Stimulated activated naive B cell treated with anti-CD40 and anti-IgM and Interleukin-4, amounts not matched to agents 10 μg/mL and 1 μg/mL and 100 μg/mL, for 72 hours (primary cell): ENCODE data around the gene CAMK2G.
A peak's percentile ranks its signal among the peaks of the same experiment; 100 is the strongest.
"Not testable (repeated sequence)": the region's sequence is repeated elsewhere in the genome, so short reads cannot be mapped to it uniquely, and the experiment has no call there.

Source experiments
- ATAC-seq, 2 donors: fragments of 150-1000 bp; cut with Tn5 transposase; replicated peaks; 2 replicates each; pipeline ENCODE4 v1.10.0; 2021; ENCODE audit warnings: moderate library complexity in 1 of 2
- DNase-seq: peaks from one replicate; pipeline ENCODE4 v3.0.0; 2021
- H3K27ac Mint-ChIP-seq: one replicate; pipeline ENCODE4 v1.8.0; 2022; ENCODE audit warnings: mild to moderate bottlenecking, mixed read lengths
- H3K27me3 Mint-ChIP-seq, 2 donors: one replicate each; pipeline ENCODE4 v1.8.0; 2022; ENCODE audit warnings: mixed read lengths in 2 of 2
- H3K36me3 Mint-ChIP-seq, 2 donors: one replicate each; pipeline ENCODE4 v1.8.0; 2022; ENCODE audit warnings: mixed read lengths in 2 of 2, mild to moderate bottlenecking in 1 of 2
- H3K4me1 Mint-ChIP-seq, 2 donors: one replicate each; pipeline ENCODE4 v1.8.0; 2022; ENCODE audit warnings: mixed read lengths in 2 of 2, mild to moderate bottlenecking in 1 of 2
- H3K4me3 Mint-ChIP-seq, 2 donors: one replicate each; pipeline ENCODE4 v1.8.0; 2022; ENCODE audit warnings: mild to moderate bottlenecking in 2 of 2, mixed read lengths in 2 of 2, moderate library complexity in 1 of 2
- H3K9me3 Mint-ChIP-seq, 2 donors: one replicate each; pipeline ENCODE4 v1.8.0; 2022; ENCODE audit warnings: mixed read lengths in 2 of 2, mild to moderate bottlenecking in 1 of 2

Gene CAMK2G

GRCh38 chr10:73838827-73839226 is 35.5 kb downstream of the CAMK2G start:
- Mint-ChIP-seq H3K27me3 (no peaks in the 10 kb centered on the region), H3K9me3 (no peaks in the 10 kb centered on the region), H3K4me1 (no peaks in the 10 kb centered on the region), H3K27ac (no peak overlapping the region), H3K4me3 (no peak overlapping the region), H3K36me3 (peaks cover 28 to 64% of the 10 kb centered on the region in 2 donors)
- no peak for ATAC-seq
- no peak for DNase-seq

DNA sequence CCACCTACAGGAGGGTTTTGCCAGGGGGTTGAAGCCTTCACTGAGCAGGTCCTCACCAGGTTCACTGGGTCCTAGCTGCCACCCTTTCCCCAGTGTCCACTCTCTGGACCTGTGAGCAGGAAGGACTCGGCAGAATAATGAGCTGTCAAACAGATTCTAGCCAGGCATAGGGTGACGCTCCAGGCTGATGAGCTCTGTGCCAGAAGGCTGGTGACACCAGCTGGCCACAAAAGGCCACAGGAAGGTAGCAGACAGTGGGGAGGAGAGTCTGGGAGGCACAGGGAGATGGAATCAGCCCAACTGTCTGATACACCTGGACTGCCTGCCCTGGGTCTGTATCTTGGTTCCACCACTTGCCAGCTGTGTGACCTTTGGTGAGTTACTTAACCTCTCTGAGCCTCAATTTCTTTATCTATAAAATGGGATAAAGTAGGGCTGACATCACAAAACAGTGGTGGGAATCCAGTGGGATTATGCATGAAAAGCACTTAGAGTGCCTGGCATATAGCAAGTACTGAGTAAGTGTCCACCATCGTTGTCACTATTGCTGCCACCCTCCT is 36.3 kb downstream of the CAMK2G start:
- ATAC-seq (no peak), DNase-seq (no peak)
- Mint-ChIP-seq H3K27ac (no peak overlapping the region), H3K36me3 (peaks cover 22 to 59% of the 10 kb centered on the region in 2 donors), H3K4me3 (no peak overlapping the region), H3K4me1 (no peaks in the 10 kb centered on the region), H3K27me3 (no peaks in the 10 kb centered on the region), H3K9me3 (no peaks in the 10 kb centered on the region)

GRCh38 chr10:73837072-73837471 is 37.3 kb downstream of the CAMK2G start:
- H3K9me3 Mint-ChIP-seq, result no peaks in the 10 kb centered on the region
- no peaks in the 10 kb centered on the region for H3K27me3 Mint-ChIP-seq
- no peaks in the 10 kb centered on the region for H3K4me1 Mint-ChIP-seq
- DNase-seq (no peak), ATAC-seq (no peak)
- no peak overlapping the region for H3K4me3 Mint-ChIP-seq
- peaks cover 25 to 54% of the 10 kb centered on the region in 2 donors for H3K36me3 Mint-ChIP-seq
- no peak overlapping the region for H3K27ac Mint-ChIP-seq

DNA sequence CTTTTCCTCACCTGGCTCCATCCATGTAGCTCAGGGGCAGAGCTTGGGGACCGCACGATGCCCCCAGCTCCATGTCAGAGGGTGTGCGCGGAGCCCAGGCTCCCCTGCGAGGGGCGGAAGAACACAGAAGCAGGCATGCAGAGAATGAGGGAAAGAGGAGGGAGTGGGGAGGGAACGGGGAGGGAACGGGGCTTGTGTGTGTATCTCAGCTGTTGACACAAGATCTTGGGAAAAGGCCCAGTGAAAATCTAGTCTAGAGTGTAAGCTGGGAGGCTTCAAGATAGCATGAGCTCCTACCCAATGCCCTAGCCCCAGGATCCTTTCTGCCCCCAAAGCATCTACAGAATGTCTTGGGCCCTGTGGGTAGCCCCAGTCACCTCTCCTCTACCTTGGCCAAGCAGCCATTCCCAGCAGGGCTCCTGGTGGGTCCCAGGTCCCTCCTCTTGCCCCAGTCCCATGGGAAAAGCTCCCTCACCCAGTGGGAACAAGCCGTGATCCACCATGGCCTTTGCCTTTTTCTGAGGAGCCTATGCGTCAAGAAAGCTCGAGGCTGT is 37.9 kb downstream of the CAMK2G start:
- no peaks in the 10 kb centered on the region for H3K4me1 Mint-ChIP-seq
- no peak for ATAC-seq
- H3K4me3 Mint-ChIP-seq, result no peak overlapping the region
- no peak for DNase-seq
- H3K36me3 Mint-ChIP-seq, result peaks cover 23 to 48% of the 10 kb centered on the region in 2 donors
- no peaks in the 10 kb centered on the region for H3K9me3 Mint-ChIP-seq
- H3K27me3 Mint-ChIP-seq, result no peaks in the 10 kb centered on the region
- H3K27ac Mint-ChIP-seq, result no peak overlapping the region

- not testable (repeated sequence) for ATAC-seq, H3K9me3 Mint-ChIP-seq, H3K27me3 Mint-ChIP-seq
Observed at GRCh38 chr10:73829090-73829489, 45.3 kb downstream of the CAMK2G start.

DNA sequence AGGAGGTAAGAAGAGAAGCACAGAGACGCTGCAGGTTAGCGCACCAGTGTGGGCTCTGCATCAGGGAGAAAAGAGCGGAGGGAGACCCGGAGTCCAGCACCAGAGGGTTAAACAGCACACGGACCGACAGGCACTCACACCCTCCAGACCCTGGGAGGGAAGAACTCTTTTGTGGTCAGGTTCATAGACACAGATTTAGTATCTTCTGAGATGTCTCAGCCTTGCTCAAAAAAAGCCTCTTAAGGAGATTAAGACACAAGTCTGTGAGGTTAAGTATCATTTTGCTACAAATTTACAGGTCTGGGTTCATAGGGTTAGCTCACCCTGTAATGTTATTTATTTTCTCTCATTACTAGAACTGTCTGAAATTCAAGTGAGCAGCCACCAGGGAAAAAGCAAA is 46.2 kb downstream of the CAMK2G start:
- H3K27me3 Mint-ChIP-seq, result no peaks in the 10 kb centered on the region
- ATAC-seq (no peak), DNase-seq (no peak)
- H3K27ac Mint-ChIP-seq, result no peak overlapping the region
- H3K4me3 Mint-ChIP-seq, result no peak overlapping the region
- H3K4me1 Mint-ChIP-seq, result peaks cover 0 to 4% of the 10 kb centered on the region in 2 donors
- H3K36me3 Mint-ChIP-seq, result peaks cover 24 to 27% of the 10 kb centered on the region in 2 donors
- no peaks in the 10 kb centered on the region for H3K9me3 Mint-ChIP-seq

More at GRCh38 chr10:73829090-73829489, 45.3 kb downstream of the CAMK2G start:
- H3K27ac Mint-ChIP-seq, H3K4me1 Mint-ChIP-seq, DNase-seq, H3K4me3 Mint-ChIP-seq: not testable (repeated sequence)
- peaks cover 24 to 27% of the 10 kb centered on the region in 2 donors for H3K36me3 Mint-ChIP-seq

DNA sequence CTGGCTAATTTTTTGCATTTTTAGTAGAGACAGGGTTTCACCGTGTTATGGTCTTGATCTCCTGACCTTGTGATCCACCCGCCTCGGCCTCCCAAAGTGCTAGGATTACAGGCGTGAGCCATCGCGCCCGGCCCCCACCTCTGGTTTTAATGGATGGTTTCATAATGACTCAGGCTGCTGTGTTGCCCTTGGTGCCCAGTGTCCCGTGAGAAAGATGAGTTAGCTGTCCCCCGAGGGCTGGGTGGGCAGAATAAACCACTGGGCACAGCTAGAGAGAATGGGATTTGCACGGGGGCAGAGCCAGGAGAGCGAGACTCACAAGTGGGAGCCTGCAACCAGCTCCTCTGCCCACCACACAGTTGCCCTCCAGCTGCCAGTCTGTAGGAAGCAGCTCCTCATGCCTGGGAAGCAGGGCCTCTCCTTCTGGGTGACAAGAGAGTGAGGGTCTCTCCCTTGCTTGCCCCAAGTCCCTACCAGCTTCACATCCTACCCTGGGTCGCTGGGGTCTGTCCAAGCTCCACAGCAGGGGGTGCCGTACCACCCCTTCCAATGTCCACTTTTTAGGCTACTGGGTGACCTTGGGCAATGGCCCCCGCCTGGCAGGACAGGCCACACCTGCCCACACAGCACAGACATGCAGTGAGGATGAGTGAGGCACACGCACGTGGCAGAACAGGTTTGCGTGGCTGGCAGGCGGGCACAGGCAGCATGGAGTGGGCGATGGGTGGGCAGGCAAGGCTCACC is 46.8 kb downstream of the CAMK2G start:
- H3K27me3 Mint-ChIP-seq, result no peaks in the 10 kb centered on the region
- H3K4me3 Mint-ChIP-seq, result no peak overlapping the region
- H3K36me3 Mint-ChIP-seq, result peaks cover 26 to 27% of the 10 kb centered on the region in 2 donors
- H3K9me3 Mint-ChIP-seq, result no peaks in the 10 kb centered on the region
- ATAC-seq, result no peak
- H3K27ac Mint-ChIP-seq, result peak overlapping the region; percentile 73
- peaks cover 0 to 4% of the 10 kb centered on the region in 2 donors for H3K4me1 Mint-ChIP-seq
- no peak for DNase-seq

DNA sequence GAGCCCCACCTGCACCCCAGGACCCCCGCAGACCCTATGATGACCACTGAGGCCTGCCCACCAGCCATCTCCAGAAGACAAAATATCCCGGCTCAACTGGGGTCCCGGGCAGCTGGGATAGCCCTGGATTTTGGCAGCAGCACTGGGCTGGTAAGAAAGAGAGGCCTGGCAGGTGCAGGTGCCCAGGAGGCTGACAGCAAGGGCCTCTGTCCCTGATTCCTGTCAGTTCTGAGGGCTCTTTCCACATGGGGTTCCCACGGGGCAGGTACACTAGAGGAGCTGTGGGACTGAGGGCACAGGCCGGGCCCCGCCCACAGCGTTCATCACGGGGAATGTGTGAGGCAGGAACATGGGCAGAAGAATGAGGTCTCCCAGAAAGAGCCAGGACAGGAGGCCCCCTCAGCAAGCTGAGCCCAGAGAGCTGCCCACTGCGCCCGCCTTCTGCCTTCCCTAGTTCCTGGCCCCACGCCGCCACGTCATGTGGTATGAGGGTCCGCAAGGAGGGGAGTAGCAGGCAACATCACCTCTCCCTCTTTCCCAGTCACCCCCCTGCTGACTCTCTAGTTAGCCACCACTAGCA is 50.1 kb downstream of the CAMK2G start:
- Mint-ChIP-seq H3K36me3 (peaks cover 30 to 37% of the 10 kb centered on the region in 2 donors), H3K9me3 (no peaks in the 10 kb centered on the region), H3K4me3 (no peak overlapping the region), H3K27ac (no peak overlapping the region), H3K4me1 (peaks cover 0 to 4% of the 10 kb centered on the region in 2 donors), H3K27me3 (no peaks in the 10 kb centered on the region)
- DNase-seq (no peak), ATAC-seq (no peak)

- peaks cover 30 to 37% of the 10 kb centered on the region in 2 donors for H3K36me3 Mint-ChIP-seq
- no peak overlapping the region for H3K27ac Mint-ChIP-seq
- peaks cover 0 to 4% of the 10 kb centered on the region in 2 donors for H3K4me1 Mint-ChIP-seq
- H3K27me3 Mint-ChIP-seq, result no peaks in the 10 kb centered on the region
- H3K9me3 Mint-ChIP-seq, result no peaks in the 10 kb centered on the region
- H3K4me3 Mint-ChIP-seq, result no peak overlapping the region
- DNase-seq (no peak), ATAC-seq (no peak)
Observed at GRCh38 chr10:73823391-73823790, 51.0 kb downstream of the CAMK2G start.

GRCh38 chr10:73819513-73820093 is 54.8 kb downstream of the CAMK2G start:
- Mint-ChIP-seq H3K4me1 (no peaks in the 10 kb centered on the region), H3K36me3 (peaks cover 12 to 36% of the 10 kb centered on the region in 2 donors), H3K9me3 (no peaks in the 10 kb centered on the region), H3K27me3 (no peaks in the 10 kb centered on the region), H3K27ac (no peak overlapping the region), H3K4me3 (no peak overlapping the region)
- DNase-seq (no peak), ATAC-seq (no peak)

- Mint-ChIP-seq H3K4me3 (no peak overlapping the region), H3K36me3 (peaks cover 8 to 36% of the 10 kb centered on the region in 2 donors), H3K27me3 (no peaks in the 10 kb centered on the region), H3K9me3 (no peaks in the 10 kb centered on the region), H3K4me1 (no peaks in the 10 kb centered on the region), H3K27ac (no peak overlapping the region)
- no peak for ATAC-seq
- DNase-seq, result no peak
Observed at GRCh38 chr10:73819081-73819480, 55.3 kb downstream of the CAMK2G start.

- ATAC-seq (no peak), DNase-seq (no peak)
- Mint-ChIP-seq H3K4me3 (no peak overlapping the region), H3K27me3 (no peaks in the 10 kb centered on the region), H3K4me1 (no peaks in the 10 kb centered on the region), H3K9me3 (no peaks in the 10 kb centered on the region), H3K36me3 (peaks cover 12 to 41% of the 10 kb centered on the region in 2 donors), H3K27ac (no peak overlapping the region)
Observed at GRCh38 chr10:73818402-73818801, 56.0 kb downstream of the CAMK2G start.

- no peaks in the 10 kb centered on the region for H3K27me3 Mint-ChIP-seq
- peaks cover 17 to 40% of the 10 kb centered on the region in 2 donors for H3K36me3 Mint-ChIP-seq
- H3K27ac Mint-ChIP-seq, result peak overlapping the region; percentile 70
- no peak for DNase-seq
- no peaks in the 10 kb centered on the region for H3K9me3 Mint-ChIP-seq
- H3K4me1 Mint-ChIP-seq, result no peaks in the 10 kb centered on the region
- no peak overlapping the region for H3K4me3 Mint-ChIP-seq
- no peak for ATAC-seq
Observed at GRCh38 chr10:73817826-73818225, 56.5 kb downstream of the CAMK2G start.

- ATAC-seq, result no peak
- Mint-ChIP-seq H3K4me3 (no peak overlapping the region), H3K36me3 (peaks cover 15 to 35% of the 10 kb centered on the region in 2 donors)
Observed at GRCh38 chr10:73816917-73817729, 57.2 kb downstream of the CAMK2G start.

More at GRCh38 chr10:73816917-73817729, 57.2 kb downstream of the CAMK2G start:
- DNase-seq, result no peak
- H3K27me3 Mint-ChIP-seq, result no peaks in the 10 kb centered on the region
- H3K4me1 Mint-ChIP-seq, result no peaks in the 10 kb centered on the region
- no peaks in the 10 kb centered on the region for H3K9me3 Mint-ChIP-seq
- H3K27ac Mint-ChIP-seq, result peak overlapping the region; percentile 70
